B cell (primary cell): ENCODE data around the gene ABCB6. TPM values are rescaled to one million over a fixed set of nuclear protein-coding genes. Genes with fewer than 3 reads are reported as not detected.
A peak's percentile ranks its signal among the peaks of the same experiment; 100 is the strongest.

Source experiments
- ATAC-seq: fragments of 200-7000 bp; cut with Tn5 transposase; one replicate; pipeline ENCODE4 v1.10.0; 2021; ENCODE audit warnings: low read depth, mild to moderate bottlenecking, moderate number of reproducible peaks, moderate library complexity
- CTCF ChIA-PET: fragments of 350-600 bp; sonication (Branson Sonifier 250); formaldehyde crosslinking; loops from one replicate; lab custom pipeline; 2021; ENCODE audit warnings: antibody characterized with exemption, inconsistent platforms; lab: Charles Lee
- POLR2A ChIA-PET: fragments of 350-600 bp; sonication (Branson Sonifier 250); formaldehyde crosslinking; loops from one replicate; lab custom pipeline; 2021; ENCODE audit warnings: antibody characterized with exemption; lab: Charles Lee
- DNase-seq: peaks from one replicate; pipeline ENCODE4 v3.0.0; 2013
- H2AFZ ChIP-seq: 2 replicates; pipeline ENCODE4 v1.6.1; 2012; ENCODE audit warnings: mild to moderate bottlenecking, low read depth, low read length; ENCODE audit not compliant: insufficient read depth, poor library complexity, severe bottlenecking
- H3K27ac ChIP-seq, 2 donors: 1 replicate in 1 of 2; 2 replicates in 1 of 2; pipeline ENCODE4 v1.5.1; 2012 to 2013; ENCODE audit warnings: low read length in 2 of 2, mild to moderate bottlenecking in 2 of 2, moderate library complexity in 1 of 2
- H3K27me3 ChIP-seq, 4 experiments: fragments of 200-600 bp in 1 of 4; sonication (generic) in 1 of 4; replicated peaks in 1 of 4; 1 replicate in 2 of 4; 2 replicates in 2 of 4; pipeline versions ENCODE4 v1.6.1 to v1.7.0; 2013 to 2016; ENCODE audit warnings: low read length in 3 of 4, mild to moderate bottlenecking in 2 of 4, mixed read lengths in 1 of 4, moderate library complexity in 1 of 4; ENCODE audit not compliant: insufficient read depth in 4 of 4, control insufficient read depth in 3 of 4; ENCODE audit errors: control extremely low read depth in 1 of 4
- H3K36me3 ChIP-seq, 2 experiments: replicated peaks in 1 of 2; 1 replicate in 1 of 2; 2 replicates in 1 of 2; pipeline versions ENCODE4 v1.6.1 to v1.7.1; 2013; ENCODE audit warnings: low read length in 1 of 2; ENCODE audit not compliant: insufficient read depth in 2 of 2, control insufficient read depth in 1 of 2; ENCODE audit errors: control extremely low read depth in 1 of 2, extremely low read depth in 1 of 2
- H3K4me1 ChIP-seq, 2 donors: fragments of 200-600 bp in 1 of 2; sonication (generic) in 1 of 2; 1 replicate in 1 of 2; 2 replicates in 1 of 2; pipeline versions ENCODE4 v1.5.1 to v1.6.1; 2013 to 2017; ENCODE audit warnings: low read length in 2 of 2; ENCODE audit not compliant: control insufficient read depth in 2 of 2, insufficient read depth in 2 of 2
- H3K4me2 ChIP-seq: replicated peaks from 2 replicates; pipeline ENCODE3; 2012; ENCODE audit warnings: mild to moderate bottlenecking, low read depth, low read length; ENCODE audit not compliant: poor library complexity, severe bottlenecking
- H3K4me3 ChIP-seq, 5 experiments: fragments of 200-600 bp in 1 of 5; sonication (generic) in 1 of 5; 1 replicate in 3 of 5; 2 replicates in 2 of 5; pipeline versions ENCODE4 v1.5.1 to v1.7.0; 2011 to 2016; ENCODE audit warnings: low read length in 4 of 5, mild to moderate bottlenecking in 4 of 5, low read depth in 2 of 5, control low read depth in 1 of 5, moderate library complexity in 1 of 5; ENCODE audit not compliant: insufficient read depth in 1 of 5; ENCODE audit errors: control extremely low read depth in 1 of 5, extremely low read depth in 1 of 5
- H3K79me2 ChIP-seq: fragments of 200-600 bp; sonication (generic); one replicate; pipeline ENCODE4 v1.6.0; 2016; ENCODE audit warnings: low read length; ENCODE audit not compliant: control insufficient read depth, insufficient read depth
- H3K9ac ChIP-seq: fragments of 200-600 bp; sonication (generic); 2 replicates; pipeline ENCODE4 v1.6.1; 2017; ENCODE audit warnings: mild to moderate bottlenecking, low read length, moderate library complexity
- H3K9me3 ChIP-seq, 3 donors: one replicate each; pipeline versions ENCODE4 v1.6.1 to v1.7.1; 2013; ENCODE audit warnings: low read length in 2 of 3; ENCODE audit not compliant: control insufficient read depth in 2 of 3, insufficient read depth in 1 of 3; ENCODE audit errors: control extremely low read depth in 1 of 3
- H4K20me1 ChIP-seq: 2 replicates; pipeline ENCODE4 v1.6.0; 2012; ENCODE audit warnings: mild to moderate bottlenecking, low read length; ENCODE audit not compliant: insufficient read depth, control insufficient read depth, poor library complexity, severe bottlenecking
- H3K27ac Mint-ChIP-seq: one replicate; pipeline ENCODE4 v1.8.0; 2021; ENCODE audit warnings: mixed read lengths
- H3K27me3 Mint-ChIP-seq: one replicate; pipeline ENCODE4 v1.8.0; 2021; ENCODE audit warnings: mixed read lengths
- H3K4me1 Mint-ChIP-seq: one replicate; pipeline ENCODE4 v1.8.0; 2021; ENCODE audit warnings: mixed read lengths
- H3K4me3 Mint-ChIP-seq: one replicate; pipeline ENCODE4 v1.8.0; 2021; ENCODE audit warnings: mixed read lengths
- H3K9me3 Mint-ChIP-seq: one replicate; pipeline ENCODE4 v1.8.0; 2022; ENCODE audit warnings: mixed read lengths; ENCODE audit not compliant: insufficient read depth
- CTCF ChIP-seq: fragments of 200-600 bp; IDR thresholded peaks from one replicate; pipeline ENCODE4 v1.8.0; 2022; ENCODE audit warnings: antibody characterized with exemption, mild to moderate bottlenecking
- EZH2 ChIP-seq: IDR thresholded peaks from 2 replicates; pipeline ENCODE4 v1.6.1; 2012; ENCODE audit warnings: borderline replicate concordance, low read depth, mild to moderate bottlenecking, moderate library complexity, low read length; ENCODE audit not compliant: insufficient read depth, poor library complexity, severe bottlenecking
- WGBS: methylation state at CpG from one replicate; pipeline ENCODE4 v1.1.5; 2013; ENCODE audit warnings: missing lambda C conversion rate; ENCODE audit not compliant: insufficient coverage; 5-methylcytosine and 5-hydroxymethylcytosine counted together
- intact Hi-C: fragments of 100-400 bp; cut with micrococcal nuclease; formaldehyde crosslinking; loops from one replicate; pipeline ENCODE4 v1.10.0; 2022
- polyA plus RNA-seq: library from polyadenylated mRNA; depleted of rRNA; stranded (reverse); fragments of >200 nt; gene quantifications from 2 replicates; pipeline ENCODE4 v1.2.3, GENCODE V29; 2012
- total RNA-seq, 2 donors: library from RNA; stranded (reverse); fragments of 120-200 nt in 1 of 2; gene quantifications; 1 replicate in 1 of 2; 2 replicates in 1 of 2; pipeline versions ENCODE4 v1.2.3 to v1.2.4, GENCODE V29; 2013 to 2022

The ABCB6 gene
- total and polyA plus RNA-seq, 2 donors (not counting 1 experiment from before 2014, with no cell fraction given), result 10.5 to 15.3 TPM

- intact Hi-C loops, result loop anchor here (1.0 to 5.0 kb wide), 3 partner anchors 28 to 961 kb away; partner anchors contain the start of genes ARPC2, GMPPA and ZFAND2B
- Histone ChIP-seq H3K36me3 (peaks cover 4 to 58% of the 10 kb centered on the region in 2 experiments), H3K4me3 (peak overlapping the region; percentile 69 to 97 (median 87)), H3K27me3 (no peaks in the 10 kb centered on the region), H2AFZ (peak overlapping the region; percentile 83), H3K9me3 (no peaks in the 10 kb centered on the region), H4K20me1 (peaks cover 52% of the 10 kb centered on the region), H3K4me2 (peak overlapping the region; percentile 83), H3K4me1 (peaks cover 17 to 48% of the 10 kb centered on the region in 2 donors), H3K9ac (peak overlapping the region; percentile 97), H3K27ac (peak overlapping the region in 1 of 2 donors; percentile 94), H3K79me2 (peaks cover 56% of the 10 kb centered on the region)
- peak; percentile 4 for ATAC-seq
- no peaks in the 10 kb centered on the region for H3K27me3 Mint-ChIP-seq
- POLR2A ChIA-PET, result interaction anchor here (0.5 to 4.0 kb wide), 4 partner anchors 12 to 101 kb away, joined by 3 to 46 read pairs (median 22); partner anchors contain the start of genes DNAJB2 and ZFAND2B
- no peak for DNase-seq
- TF ChIP-seq EZH2 (no peak), CTCF (peak; percentile 15)
- peak overlapping the region; percentile 88 for H3K27ac Mint-ChIP-seq
- H3K9me3 Mint-ChIP-seq, result no peaks in the 10 kb centered on the region
- H3K4me1 Mint-ChIP-seq, result peaks cover 44% of the 10 kb centered on the region
- CTCF ChIA-PET, result interaction anchor here (1.2 to 3.1 kb wide), 4 partner anchors 8 to 116 kb away, joined by 3 to 18 read pairs (median 8); partner anchors contain the start of genes NHEJ1 and SLC23A3
- H3K4me3 Mint-ChIP-seq, result peak overlapping the region; percentile 88
- WGBS, result 1% methylated on average over 40 of the region's 45 CpGs
Measured at GRCh38 chr2:219178377-219179175, 40.2 kb downstream of the ABCB6 start.
